Fibroblast of the aortic adventitia (primary cell): Measurements from ENCODE around the gene MINDY4B. TPM values are rescaled to one million over a fixed set of nuclear protein-coding genes. Genes with fewer than 3 reads are reported as not detected.

ENCODE experiments used
- DNase-seq: peaks from one replicate; pipeline ENCODE4 v3.0.0-alpha.2; 2010; ENCODE audit warnings: low read depth
- H3K4me3 ChIP-seq: 2 replicates; pipeline ENCODE4 v1.5.1; 2011; ENCODE audit warnings: low read depth, mild to moderate bottlenecking, control low read depth, low read length, moderate library complexity
- total RNA-seq: library from RNA; depleted of rRNA; stranded (reverse); fragments of >200 nt; gene quantifications from 2 replicates; pipeline ENCODE4 v1.2.3, GENCODE V29; 2012; ENCODE audit warnings: low replicate concordance
- TF ChIP-seq, protein P1 (sequence below): IDR thresholded peaks from 2 replicates; pipeline ENCODE4 v1.5.1; 2011; ENCODE audit warnings: mild to moderate bottlenecking, low read length, control low read depth, inconsistent platforms; ENCODE audit not compliant: insufficient read depth

The MINDY4B gene
- total RNA-seq, 1 donor = not detected

DNA sequence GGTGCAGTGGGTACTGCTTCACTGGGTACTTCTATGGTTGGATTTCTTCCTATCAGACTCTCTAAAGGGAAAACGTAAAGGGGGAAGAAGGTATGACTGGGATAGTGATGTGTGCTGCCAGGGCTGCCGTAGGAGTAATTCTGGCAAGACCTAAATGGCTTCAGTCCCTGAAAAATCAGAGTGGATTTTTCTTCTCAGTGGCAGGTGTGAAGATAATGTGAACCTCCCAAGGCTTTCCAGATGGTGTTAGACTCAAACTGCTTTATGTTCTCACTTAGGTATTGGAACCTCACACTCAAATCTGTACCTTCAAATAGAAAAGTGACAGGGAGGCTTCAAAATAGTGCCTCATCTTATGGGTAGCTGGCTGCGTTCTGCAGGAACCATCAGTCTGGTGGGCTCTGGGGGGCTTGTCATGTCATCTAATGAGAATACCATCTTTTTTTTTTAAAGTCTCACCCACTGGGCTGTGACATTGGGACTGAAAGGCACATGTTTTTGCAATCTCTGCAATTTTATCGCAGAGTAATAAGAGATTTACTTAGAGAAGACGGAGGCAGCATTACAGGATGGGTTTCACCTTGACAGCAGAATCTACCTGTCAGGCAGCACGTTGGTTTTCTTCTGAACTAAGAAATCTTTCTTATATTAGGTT is 28.5 kb downstream of the MINDY4B start:
- TF ChIP-seq, protein P1, sequence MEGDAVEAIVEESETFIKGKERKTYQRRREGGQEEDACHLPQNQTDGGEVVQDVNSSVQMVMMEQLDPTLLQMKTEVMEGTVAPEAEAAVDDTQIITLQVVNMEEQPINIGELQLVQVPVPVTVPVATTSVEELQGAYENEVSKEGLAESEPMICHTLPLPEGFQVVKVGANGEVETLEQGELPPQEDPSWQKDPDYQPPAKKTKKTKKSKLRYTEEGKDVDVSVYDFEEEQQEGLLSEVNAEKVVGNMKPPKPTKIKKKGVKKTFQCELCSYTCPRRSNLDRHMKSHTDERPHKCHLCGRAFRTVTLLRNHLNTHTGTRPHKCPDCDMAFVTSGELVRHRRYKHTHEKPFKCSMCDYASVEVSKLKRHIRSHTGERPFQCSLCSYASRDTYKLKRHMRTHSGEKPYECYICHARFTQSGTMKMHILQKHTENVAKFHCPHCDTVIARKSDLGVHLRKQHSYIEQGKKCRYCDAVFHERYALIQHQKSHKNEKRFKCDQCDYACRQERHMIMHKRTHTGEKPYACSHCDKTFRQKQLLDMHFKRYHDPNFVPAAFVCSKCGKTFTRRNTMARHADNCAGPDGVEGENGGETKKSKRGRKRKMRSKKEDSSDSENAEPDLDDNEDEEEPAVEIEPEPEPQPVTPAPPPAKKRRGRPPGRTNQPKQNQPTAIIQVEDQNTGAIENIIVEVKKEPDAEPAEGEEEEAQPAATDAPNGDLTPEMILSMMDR = no peak
- DNase-seq = no peak
- H3K4me3 ChIP-seq = no peak overlapping the region

DNA sequence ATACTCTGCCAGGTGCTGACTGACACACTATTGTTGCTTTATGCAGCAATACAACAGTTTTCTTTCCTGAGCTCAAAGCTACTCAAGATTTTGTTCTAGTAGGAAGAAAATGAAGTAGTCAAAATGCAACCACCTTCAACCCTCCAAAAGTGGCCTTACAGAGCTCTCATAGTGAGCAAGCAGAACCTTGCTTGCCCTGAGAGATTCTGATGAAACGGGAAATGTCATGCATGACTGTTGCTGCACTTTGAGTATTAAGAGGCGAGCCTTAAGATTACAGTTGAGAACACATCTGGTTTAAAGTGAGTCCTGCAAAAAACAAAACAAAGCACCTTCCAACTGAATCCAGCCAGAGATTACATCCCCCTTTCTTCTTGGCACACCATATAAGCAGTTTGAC is 29.7 kb downstream of the MINDY4B start:
- H3K4me3 ChIP-seq = no peak overlapping the region
- DNase-seq = peak; percentile 23
- TF ChIP-seq, protein P1 = no peak

DNA sequence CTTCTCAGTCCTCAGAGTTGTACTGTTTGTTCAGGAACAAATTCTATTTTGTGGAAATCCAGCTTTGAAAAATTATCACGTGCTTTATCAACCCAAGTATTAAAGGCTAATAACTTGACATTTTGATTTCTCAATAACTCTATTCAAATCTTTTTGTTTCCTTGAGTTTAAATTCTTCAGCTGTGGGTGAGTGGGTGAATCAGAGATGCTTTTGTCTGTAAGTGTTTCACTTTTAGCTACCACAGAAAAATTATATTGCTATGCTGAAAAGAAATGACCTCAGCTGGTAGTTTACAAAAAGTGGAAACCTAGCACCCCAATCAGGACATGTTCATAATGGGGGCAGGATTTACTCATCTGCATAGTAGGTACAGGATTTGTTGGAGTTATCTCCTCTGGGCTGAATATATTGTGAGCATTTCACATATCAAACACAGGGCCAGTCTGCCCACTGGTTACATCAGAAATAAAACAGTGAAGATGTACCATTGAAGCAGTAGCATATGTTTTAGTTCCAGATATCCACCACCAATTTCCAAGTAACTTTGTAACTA is 30.5 kb downstream of the MINDY4B start:
- TF ChIP-seq, protein P1 = no peak
- DNase-seq = peak; percentile 3
- H3K4me3 ChIP-seq = no peak overlapping the region

DNA sequence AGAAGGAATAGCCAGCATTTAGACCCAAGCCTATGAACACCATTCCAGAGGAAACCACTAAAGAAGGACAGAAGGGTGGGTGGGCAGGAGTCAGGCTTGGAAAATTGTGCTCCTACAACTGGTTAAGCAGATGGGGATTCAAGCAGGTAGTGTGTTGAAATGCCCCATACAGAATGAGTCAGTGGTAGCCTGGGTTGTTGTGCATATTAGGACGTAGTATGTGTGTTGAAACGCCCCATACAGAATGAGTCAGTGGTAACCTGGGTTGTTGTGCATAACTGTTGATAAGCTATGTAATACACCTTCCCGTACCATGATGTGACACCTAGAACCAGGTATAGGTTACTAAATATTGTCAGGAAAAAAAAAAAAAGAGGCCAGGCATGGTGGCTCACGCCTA is 34.0 kb downstream of the MINDY4B start:
- DNase-seq = peak; percentile 4
- TF ChIP-seq, protein P1 = no peak
- no peak overlapping the region for H3K4me3 ChIP-seq

DNA sequence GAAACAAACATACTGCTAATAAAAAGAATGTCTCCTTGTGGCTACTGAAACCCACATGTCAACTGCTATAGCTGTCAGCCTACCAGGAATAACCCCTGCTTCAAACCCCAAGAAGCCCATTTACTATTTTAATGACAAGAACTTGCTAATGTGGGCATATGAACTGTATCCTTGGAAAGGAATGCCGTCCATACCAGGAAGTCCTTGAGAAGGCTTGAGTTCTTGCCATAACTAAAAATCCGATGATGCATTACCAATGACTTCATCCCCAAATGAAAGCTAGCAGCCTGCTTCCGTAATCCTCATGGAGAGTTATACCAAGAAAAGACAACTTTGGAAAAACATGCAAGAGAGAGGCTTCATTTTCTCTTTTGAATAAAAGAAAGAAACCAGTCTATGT is 34.8 kb downstream of the MINDY4B start:
- H3K4me3 ChIP-seq = no peak overlapping the region
- peak; percentile 62 for DNase-seq
- TF ChIP-seq, protein P1 = no peak

DNA sequence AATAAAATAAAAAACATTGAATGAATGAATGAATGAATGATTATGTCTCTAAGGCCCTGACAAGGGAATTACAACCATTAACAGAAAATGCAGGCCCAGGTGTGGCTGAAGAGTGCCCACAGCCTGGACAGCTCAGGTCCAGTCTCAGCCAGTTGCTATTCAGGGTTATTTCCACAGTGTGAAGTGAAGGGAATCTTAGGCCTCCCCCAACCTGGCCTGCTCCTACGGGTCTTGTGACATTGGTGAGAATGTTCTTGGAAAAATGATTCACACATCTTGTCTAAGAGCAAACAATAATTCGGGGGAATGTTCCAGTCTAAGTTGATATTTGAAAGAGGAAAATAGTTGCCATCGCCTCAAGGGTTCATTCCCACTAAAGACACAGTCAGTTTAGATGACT is 37.0 kb downstream of the MINDY4B start:
- TF ChIP-seq, protein P1 = no peak
- DNase-seq = peak; percentile 17
- no peak overlapping the region for H3K4me3 ChIP-seq
